AG09319 (cell line): ENCODE data around the gene CCSER1.

Source experiments
- DNase-seq: peaks from one replicate; pipeline ENCODE4 v3.0.0-alpha.2; 2010; ENCODE audit warnings: low read depth; ENCODE audit errors: extremely low read depth
- CTCF ChIP-seq: IDR thresholded peaks from 2 replicates; pipeline ENCODE4 v1.5.1; 2011; ENCODE audit warnings: low read depth, mild to moderate bottlenecking, inconsistent platforms, low read length, moderate library complexity

Gene CCSER1

GRCh38 chr4:90127706-90128345 is 632 bp downstream of the CCSER1 start:
- DNase-seq, result no peak
- TF ChIP-seq CTCF, result no peak

GRCh38 chr4:90128961-90129495 is 1.8 kb downstream of the CCSER1 start:
- no peak for DNase-seq
- no peak for TF ChIP-seq CTCF

GRCh38 chr4:90130076-90130475 is 2.9 kb downstream of the CCSER1 start:
- no peak for TF ChIP-seq CTCF
- no peak for DNase-seq

GRCh38 chr4:90137555-90137954 is 10.4 kb downstream of the CCSER1 start:
- no peak for DNase-seq
- no peak for TF ChIP-seq CTCF

GRCh38 chr4:90142081-90142480 is 14.9 kb downstream of the CCSER1 start:
- TF ChIP-seq CTCF, result no peak
- no peak for DNase-seq

- no peak for TF ChIP-seq CTCF
- no peak for DNase-seq
These were observed 18.1 kb downstream of the CCSER1 start for GRCh38 chr4:90145319-90145718.

GRCh38 chr4:90146306-90146705 is 19.1 kb downstream of the CCSER1 start:
- TF ChIP-seq CTCF, result no peak
- no peak for DNase-seq
